GM23248 (cell line): ENCODE results near the gene GADD45G. TPM values are rescaled to one million over a fixed set of nuclear protein-coding genes. Genes with fewer than 3 reads are reported as not detected.

Experiments used
- DNase-seq: peaks from one replicate; pipeline ENCODE4 v3.0.0-alpha.2; 2015
- H2AFZ ChIP-seq: fragments of 200-600 bp; sonication (generic); 2 replicates; pipeline ENCODE4 v1.6.1; 2016; ENCODE audit warnings: antibody characterized with exemption
- H3F3A ChIP-seq: fragments of 200-600 bp; sonication (generic); 2 replicates; pipeline ENCODE4 v1.6.1; 2016; ENCODE audit warnings: mild to moderate bottlenecking, antibody characterized with exemption, mixed run types; ENCODE audit not compliant: insufficient read depth
- H3K27ac ChIP-seq: fragments of 200-600 bp; sonication (generic); 2 replicates; pipeline ENCODE4 v1.5.1; 2016; ENCODE audit warnings: mild to moderate bottlenecking
- H3K27me3 ChIP-seq: fragments of 200-600 bp; sonication (generic); replicated peaks from 2 replicates; pipeline ENCODE4 v1.6.1; 2016; ENCODE audit warnings: mild to moderate bottlenecking; ENCODE audit not compliant: insufficient read depth
- H3K36me3 ChIP-seq: fragments of 200-600 bp; sonication (generic); 2 replicates; pipeline ENCODE4 v1.6.1; 2016; ENCODE audit warnings: low read depth, mild to moderate bottlenecking
- H3K4me1 ChIP-seq: fragments of 200-600 bp; sonication (generic); 2 replicates; pipeline ENCODE4 v1.6.1; 2016; ENCODE audit warnings: mild to moderate bottlenecking; ENCODE audit not compliant: insufficient read depth
- H3K4me2 ChIP-seq: fragments of 200-600 bp; sonication (generic); one replicate; pipeline ENCODE4 v1.6.1; 2016; ENCODE audit warnings: mild to moderate bottlenecking; ENCODE audit not compliant: unreplicated experiment
- H3K4me3 ChIP-seq: fragments of 200-600 bp; sonication (generic); 2 replicates; pipeline ENCODE4 v1.5.1; 2016; ENCODE audit warnings: mild to moderate bottlenecking
- H3K79me2 ChIP-seq: fragments of 200-600 bp; sonication (generic); 2 replicates; pipeline ENCODE4 v1.6.1; 2016; ENCODE audit warnings: mild to moderate bottlenecking; ENCODE audit not compliant: insufficient read depth
- H3K9ac ChIP-seq: fragments of 200-600 bp; sonication (generic); 2 replicates; pipeline ENCODE4 v1.6.1; 2016; ENCODE audit warnings: mild to moderate bottlenecking
- H3K9me2 ChIP-seq: fragments of 200-600 bp; sonication (generic); 2 replicates; pipeline ENCODE4 v1.6.1; 2016; ENCODE audit warnings: mixed run types, mild to moderate bottlenecking, moderate library complexity; ENCODE audit not compliant: insufficient read depth
- H3K9me3 ChIP-seq: fragments of 200-600 bp; sonication (generic); one replicate; pipeline ENCODE4 v1.6.1; 2017; ENCODE audit warnings: low read depth
- H4K20me1 ChIP-seq: fragments of 200-600 bp; sonication (generic); 2 replicates; pipeline ENCODE4 v1.6.0; 2016; ENCODE audit not compliant: insufficient read depth
- EZH2 ChIP-seq: fragments of 200-600 bp; sonication (generic); IDR thresholded peaks from 2 replicates; pipeline ENCODE4 v1.6.1; 2018; ENCODE audit warnings: antibody characterized with exemption, mild to moderate bottlenecking; ENCODE audit not compliant: insufficient read depth, poor library complexity, severe bottlenecking
- EZH2phosphoT487 ChIP-seq: fragments of 200-600 bp; sonication (generic); IDR thresholded peaks from 2 replicates; pipeline ENCODE4 v1.6.1; 2018; ENCODE audit warnings: antibody characterized with exemption, moderate library complexity, mild to moderate bottlenecking, low read depth; ENCODE audit not compliant: insufficient read depth
- WGBS, 2 experiments: methylation state at CpG; one replicate each; pipeline ENCODE4 v1.1.6; 2015 to 2017; ENCODE audit warnings: low lambda C conversion rate in 2 of 2, low coverage in 1 of 2; ENCODE audit errors: missing lambda C conversion rate in 2 of 2; 5-methylcytosine and 5-hydroxymethylcytosine counted together
- in situ Hi-C: fragments of 300-500 bp; cut with MboI; formaldehyde crosslinking; loops from 2 replicates; pipeline ENCODE4 v1.15.0; 2020
- polyA plus RNA-seq: library from polyadenylated mRNA; unstranded; fragments of >200 nt; fragmentation: Nextera tagmentation; extraction: Ambion mirVana; gene quantifications from 2 replicates; pipeline ENCODE4 v1.2.1, GENCODE V29; 2016
- total RNA-seq: library from RNA; depleted of rRNA; stranded (reverse); fragments of >200 nt; shearing (Covaris generic); gene quantifications from 2 replicates; pipeline ENCODE4 v1.2.3, GENCODE V29; 2014

GADD45G gene
- total and polyA plus RNA-seq, 2 experiments from 2014 or later = 0.54 to 1.2 TPM

- Histone ChIP-seq H2AFZ (no peak overlapping the region), H3K27me3 (no peaks in the 10 kb centered on the region; the same call in 1 of the 2 replicates), H3K9me3 (no peaks in the 10 kb centered on the region), H4K20me1 (no peaks in the 10 kb centered on the region), H3K79me2 (no peaks in the 10 kb centered on the region), H3K27ac (no peak overlapping the region), H3K4me1 (no peaks in the 10 kb centered on the region), H3K36me3 (no peaks in the 10 kb centered on the region), H3F3A (no peaks in the 10 kb centered on the region), H3K4me2 (no peak overlapping the region), H3K4me3 (no peak overlapping the region), H3K9ac (no peak overlapping the region), H3K9me2 (no peaks in the 10 kb centered on the region)
- in situ Hi-C loops = no loop called here
- WGBS, 2 experiments = 58 to 59% methylated on average over 1 of the region's 1 CpG
- no peak for DNase-seq
- no peak for TF ChIP-seq EZH2phosphoT487
- TF ChIP-seq EZH2 = no peak
Observed at GRCh38 chr9:89586311-89586710, 18.5 kb upstream of the GADD45G start.

- Histone ChIP-seq H3K9ac (no peak overlapping the region), H3K9me3 (no peaks in the 10 kb centered on the region), H3K4me2 (no peak overlapping the region), H3K36me3 (no peaks in the 10 kb centered on the region), H3K27me3 (no peaks in the 10 kb centered on the region; the same call in 1 of the 2 replicates), H3K79me2 (no peaks in the 10 kb centered on the region), H3K4me1 (no peaks in the 10 kb centered on the region), H4K20me1 (no peaks in the 10 kb centered on the region), H2AFZ (no peak overlapping the region), H3F3A (no peaks in the 10 kb centered on the region), H3K4me3 (no peak overlapping the region), H3K27ac (no peak overlapping the region), H3K9me2 (no peaks in the 10 kb centered on the region)
- DNase-seq = no peak
- 56 to 58% methylated on average over 6 of the region's 6 CpGs for WGBS, 2 experiments
- in situ Hi-C loops = no loop called here
- TF ChIP-seq EZH2 = no peak
- no peak for TF ChIP-seq EZH2phosphoT487
Observed at GRCh38 chr9:89588271-89588879, 16.4 kb upstream of the GADD45G start.

DNA sequence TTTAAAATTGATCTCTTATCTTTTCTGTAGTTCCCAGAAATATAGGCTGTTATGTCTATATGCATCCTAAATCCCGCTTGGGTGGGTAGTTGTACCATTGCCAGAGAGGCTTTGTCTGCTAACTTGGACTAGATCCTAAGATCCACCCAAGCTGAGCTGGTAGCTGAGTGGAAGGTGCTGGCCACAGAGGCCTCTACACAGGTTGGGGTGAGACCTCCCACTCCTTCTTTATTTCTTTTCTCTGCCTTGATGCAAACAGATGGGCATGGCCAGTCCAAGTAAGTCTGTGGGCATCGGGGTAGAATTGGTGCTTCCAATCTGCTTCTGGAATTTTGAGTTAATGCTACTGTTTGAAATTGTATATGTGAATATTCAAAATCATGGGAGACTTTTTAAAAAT lies 14.4 kb upstream of the GADD45G start:
- H3K36me3 ChIP-seq = no peaks in the 10 kb centered on the region
- no peaks in the 10 kb centered on the region for H4K20me1 ChIP-seq
- H3K4me2 ChIP-seq = no peak overlapping the region
- H3K79me2 ChIP-seq = no peaks in the 10 kb centered on the region
- H3K9me2 ChIP-seq = no peaks in the 10 kb centered on the region
- TF ChIP-seq EZH2phosphoT487 (no peak), EZH2 (no peak)
- in situ Hi-C loops = loop anchor here (10.0 kb wide), 1 partner anchor 1274 kb away; no protein-coding TSS in a partner anchor
- WGBS, 2 experiments = 50 to 65% methylated on average over 2 of the region's 2 CpGs
- no peak overlapping the region for H3K27ac ChIP-seq
- DNase-seq = no peak
- no peak overlapping the region for H2AFZ ChIP-seq
- H3F3A ChIP-seq = no peaks in the 10 kb centered on the region
- H3K27me3 ChIP-seq = no peaks in the 10 kb centered on the region; the same call in 1 of the 2 replicates
- H3K9me3 ChIP-seq = no peaks in the 10 kb centered on the region
- no peak overlapping the region for H3K9ac ChIP-seq
- H3K4me3 ChIP-seq = no peak overlapping the region
- no peaks in the 10 kb centered on the region for H3K4me1 ChIP-seq

GRCh38 chr9:89591274-89592212 lies 13.3 kb upstream of the GADD45G start:
- WGBS, 2 experiments = 59 to 68% methylated on average over 15 of the region's 15 CpGs
- in situ Hi-C loops = loop anchor here (10.0 kb wide), 1 partner anchor 1273 kb away; no protein-coding TSS in a partner anchor
- H3K27ac ChIP-seq = no peak overlapping the region
- no peaks in the 10 kb centered on the region for H3K9me3 ChIP-seq
- no peak overlapping the region for H3K4me2 ChIP-seq
- H3K79me2 ChIP-seq = no peaks in the 10 kb centered on the region
- H4K20me1 ChIP-seq = no peaks in the 10 kb centered on the region
- no peak overlapping the region for H3K4me3 ChIP-seq
- H3K9ac ChIP-seq = no peak overlapping the region
- H3K27me3 ChIP-seq = peaks cover 8% of the 10 kb centered on the region; the same call in 1 of the 2 replicates
- H3K9me2 ChIP-seq = no peaks in the 10 kb centered on the region
- H3F3A ChIP-seq = no peaks in the 10 kb centered on the region
- TF ChIP-seq EZH2phosphoT487 (no peak), EZH2 (no peak)
- DNase-seq = no peak
- no peaks in the 10 kb centered on the region for H3K36me3 ChIP-seq
- no peak overlapping the region for H2AFZ ChIP-seq
- H3K4me1 ChIP-seq = no peaks in the 10 kb centered on the region
